Activated CD4-positive, alpha-beta T cell treated with anti-CD3 and anti-CD28 coated beads for 24 hours (primary cell): ENCODE data around the gene CHD6.

ENCODE experiments used
- DNase-seq, 2 donors: peaks; one replicate each; pipeline ENCODE4 v3.0.0-alpha.2; 2020; ENCODE audit warnings: low read depth in 2 of 2

CHD6 gene

DNA sequence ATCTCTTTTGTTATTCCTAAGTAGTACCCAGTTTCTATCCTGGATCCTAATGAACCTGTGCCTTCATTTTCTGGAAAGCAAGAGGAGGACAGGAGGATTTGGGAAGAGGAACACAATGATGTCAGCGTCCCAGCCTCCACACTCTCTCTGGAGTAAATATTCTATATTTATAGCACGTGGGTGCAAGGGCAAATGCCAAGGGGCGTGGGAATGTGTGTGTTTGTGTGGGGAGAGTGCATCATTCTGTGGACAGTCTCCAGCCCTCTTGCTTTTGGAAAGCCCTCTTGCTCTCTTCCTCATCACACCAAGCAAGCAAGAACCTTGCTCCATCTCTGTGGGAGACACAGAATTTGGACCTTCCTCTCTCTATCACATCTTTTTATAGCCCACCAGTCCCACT, 148.3 kb downstream of the CHD6 start:
- DNase-seq: no peak

DNA sequence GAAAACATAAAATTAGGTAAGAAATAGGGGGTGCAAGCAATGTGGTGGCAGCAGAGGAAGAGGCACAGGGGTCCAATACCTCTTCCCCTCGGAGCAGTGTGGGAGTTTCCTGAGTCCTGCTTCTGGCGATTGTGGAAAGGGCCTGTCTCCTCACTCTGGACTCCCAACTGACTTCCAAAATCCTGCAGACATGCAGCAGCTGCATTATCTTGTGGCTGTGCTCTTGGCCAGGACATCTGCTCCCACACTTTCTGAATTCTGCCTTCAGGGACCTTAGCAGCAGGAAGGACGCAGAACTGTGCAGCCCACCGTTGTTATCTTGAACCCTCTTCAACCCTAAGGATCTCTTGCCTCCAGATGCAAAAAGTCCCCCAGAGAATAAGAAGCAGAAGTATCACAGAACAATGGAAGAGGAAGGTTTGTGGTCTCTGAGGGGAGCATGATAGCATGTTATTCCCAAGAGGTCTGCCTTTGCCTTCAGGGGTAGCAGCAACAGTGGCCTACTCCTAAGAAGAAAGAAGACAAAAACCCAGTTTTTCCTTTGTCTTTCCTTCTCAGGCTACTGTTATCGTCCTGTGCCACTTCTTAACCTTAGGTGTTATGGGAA, 149.1 kb downstream of the CHD6 start:
- DNase-seq: no peak

DNA sequence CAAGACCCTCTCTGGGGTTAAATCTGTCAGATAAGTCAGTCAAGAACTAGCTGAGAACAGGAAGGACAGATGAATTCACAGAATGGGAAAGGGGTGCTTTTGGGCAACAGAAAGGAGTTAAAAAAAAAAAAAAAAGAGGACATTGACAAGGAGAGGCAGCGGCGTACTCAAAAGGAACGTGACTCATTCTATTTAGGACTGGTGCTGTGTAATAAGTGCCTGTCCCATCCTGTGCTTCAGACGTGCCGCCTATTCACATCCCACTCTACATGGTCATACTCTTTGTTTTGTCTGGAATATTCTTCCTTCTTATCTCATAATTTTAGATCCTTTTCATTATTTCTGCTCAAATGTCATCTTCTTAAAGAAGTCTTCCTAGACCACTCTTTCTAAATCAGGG, 150.5 kb downstream of the CHD6 start:
- no peak for DNase-seq

DNA sequence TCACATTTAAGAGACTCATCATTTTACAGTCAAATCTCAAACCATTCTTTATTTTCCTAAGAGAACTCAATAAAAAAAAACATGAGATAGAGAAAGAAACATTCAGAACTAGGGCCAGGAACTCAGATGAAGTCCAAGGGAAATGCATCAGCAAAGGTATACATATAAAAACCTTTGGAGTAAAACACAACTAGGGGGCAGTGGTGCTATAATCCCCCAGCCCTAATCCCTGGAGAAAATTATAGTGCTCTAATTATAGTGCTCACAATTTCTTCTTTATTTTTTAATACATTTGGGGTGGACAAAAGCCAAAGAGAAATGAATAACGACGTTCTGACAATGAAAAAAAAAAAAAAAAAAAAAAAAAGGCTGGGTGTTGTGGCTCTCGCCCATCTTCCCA, 151.0 kb downstream of the CHD6 start:
- DNase-seq: no peak

DNA sequence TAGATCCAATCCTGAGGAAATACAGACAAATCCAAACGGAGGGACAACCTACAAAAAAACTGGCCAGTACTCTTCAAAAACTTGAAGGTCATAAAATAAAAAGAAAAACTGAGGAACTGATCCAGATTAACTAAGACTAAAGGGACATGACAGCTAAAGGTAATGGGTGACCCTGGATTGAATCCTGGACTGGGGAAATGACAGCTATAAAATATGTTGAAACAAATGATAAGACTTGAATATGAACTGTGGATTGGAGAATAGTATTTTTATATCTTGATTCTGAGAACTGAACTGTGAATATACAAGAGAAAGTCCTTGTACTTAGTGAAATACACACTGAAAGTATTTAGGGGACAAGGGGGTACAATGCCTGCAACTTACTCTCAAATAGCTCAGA, 154.6 kb downstream of the CHD6 start:
- DNase-seq: no peak

DNA sequence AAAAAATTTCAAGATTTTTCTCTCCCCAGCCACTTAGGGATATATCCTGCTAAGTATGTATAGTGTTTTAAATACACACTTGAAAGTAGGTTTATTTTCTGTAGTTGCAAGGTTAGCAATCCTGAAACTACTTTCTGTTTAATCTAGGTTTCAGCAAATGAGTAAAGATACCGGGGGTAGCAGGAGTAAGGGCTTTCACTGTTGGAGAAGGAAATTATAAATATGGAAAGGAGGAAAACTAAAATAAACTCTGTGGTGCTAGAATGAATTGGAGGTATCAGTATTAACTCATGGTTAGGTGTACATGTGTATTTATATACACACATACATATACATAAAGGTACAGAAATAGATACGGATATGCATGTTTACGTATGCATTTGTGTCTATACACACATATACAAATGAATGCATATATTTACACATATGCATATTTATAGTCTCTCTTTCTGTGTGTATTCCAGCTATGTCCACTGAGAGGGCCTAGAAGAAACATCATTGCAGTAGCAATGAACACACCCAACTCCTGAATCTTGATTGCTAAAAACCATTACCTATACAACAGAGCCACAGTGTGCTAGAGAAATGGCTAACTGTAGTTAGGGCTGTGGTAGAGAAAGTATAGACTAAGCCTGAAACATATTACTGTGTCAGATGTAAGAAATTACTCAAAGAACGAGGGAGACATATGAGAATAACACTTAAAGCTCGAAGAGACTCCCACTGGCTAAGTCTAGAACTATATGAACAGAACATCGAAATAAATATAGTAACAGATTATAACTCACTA, 155.6 kb downstream of the CHD6 start:
- no peak for DNase-seq

DNA sequence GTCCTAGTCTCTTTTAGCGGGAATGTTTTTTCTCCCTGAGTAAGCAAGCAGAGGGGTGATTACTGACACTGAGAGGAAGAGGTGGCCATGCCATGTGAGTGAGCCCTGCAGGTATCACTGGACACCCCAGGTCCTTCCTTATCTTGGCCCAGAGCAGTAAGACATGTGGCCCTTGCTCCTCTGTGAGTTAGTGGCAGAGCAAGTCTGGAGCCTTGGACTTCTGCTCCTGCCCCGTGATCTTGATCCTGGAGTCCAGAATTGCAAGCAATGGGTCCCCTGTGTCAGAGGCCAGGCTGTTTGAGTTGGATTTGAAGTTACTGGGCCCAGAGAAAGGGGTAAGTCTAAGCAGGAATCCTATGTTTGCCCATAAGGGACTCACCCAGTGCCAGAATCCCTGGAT, 159.4 kb downstream of the CHD6 start:
- no peak for DNase-seq

DNA sequence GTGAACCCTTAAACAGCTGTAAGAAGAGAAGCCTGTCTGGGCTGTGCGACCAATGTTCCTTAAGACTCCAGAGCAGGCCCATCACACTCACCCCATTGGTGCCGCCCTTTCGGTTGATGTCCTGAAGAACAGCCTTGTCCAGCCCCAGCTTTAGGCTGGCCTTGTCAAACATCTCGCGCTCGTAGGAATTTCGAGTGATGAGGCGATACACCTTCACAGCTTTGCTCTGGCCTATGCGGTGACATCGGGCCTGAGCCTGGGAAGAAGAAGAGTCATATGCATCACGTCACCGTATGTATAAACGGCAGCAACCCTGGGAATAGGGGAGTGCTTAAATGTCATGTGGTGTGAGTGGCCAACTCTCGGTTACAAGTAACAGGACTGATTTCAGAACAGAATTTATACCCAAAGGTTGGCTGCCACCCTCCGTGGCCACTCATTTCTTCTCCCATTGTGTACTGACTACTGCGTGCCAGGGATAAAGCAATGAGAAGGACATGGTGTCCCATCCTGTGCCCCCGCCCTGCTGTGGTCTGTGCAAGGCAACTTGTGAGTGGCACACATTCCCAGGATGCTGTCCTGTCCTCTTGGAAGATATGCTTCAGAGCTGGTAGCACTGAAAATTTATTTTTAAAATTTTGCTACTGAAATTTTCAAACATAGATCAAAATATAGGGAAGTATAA, 160.9 kb downstream of the CHD6 start:
- no peak for DNase-seq

DNA sequence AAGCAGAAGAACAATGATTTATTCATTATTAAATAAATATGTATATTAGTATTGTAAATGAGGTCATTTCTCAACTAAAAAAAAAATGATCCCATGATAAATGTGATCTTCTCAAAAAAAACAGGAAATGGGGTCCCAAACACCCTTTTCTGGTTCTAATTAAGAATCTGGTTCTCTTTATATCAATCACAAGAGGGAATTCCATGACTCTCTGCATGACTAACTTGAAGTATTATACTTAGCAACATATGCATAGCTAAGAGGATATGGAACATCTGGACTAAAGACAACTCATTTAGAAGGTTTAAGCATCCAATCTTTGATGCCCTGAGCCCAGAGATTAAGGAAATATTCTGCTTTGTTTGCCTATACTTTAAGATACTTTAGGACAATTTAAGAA, 161.8 kb downstream of the CHD6 start:
- DNase-seq: no peak

DNA sequence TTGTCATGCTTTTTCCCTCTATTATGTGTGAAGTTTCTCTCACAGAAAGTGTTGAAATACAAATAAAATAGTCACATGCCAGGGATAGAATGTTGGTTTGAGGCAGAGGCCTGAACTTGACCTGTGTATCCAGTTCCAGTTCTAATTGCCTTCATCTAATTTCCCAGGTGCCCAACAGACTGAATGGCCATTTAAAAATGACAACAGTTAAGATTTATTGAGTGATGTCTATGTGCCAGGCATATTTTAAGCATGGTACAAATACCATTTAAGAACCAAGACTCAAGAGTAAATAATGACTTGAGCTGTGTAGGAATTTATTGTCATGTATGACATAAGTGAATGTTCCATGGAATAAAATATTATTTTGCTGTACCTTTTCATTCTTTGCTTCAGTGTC, 163.9 kb downstream of the CHD6 start:
- no peak for DNase-seq

DNA sequence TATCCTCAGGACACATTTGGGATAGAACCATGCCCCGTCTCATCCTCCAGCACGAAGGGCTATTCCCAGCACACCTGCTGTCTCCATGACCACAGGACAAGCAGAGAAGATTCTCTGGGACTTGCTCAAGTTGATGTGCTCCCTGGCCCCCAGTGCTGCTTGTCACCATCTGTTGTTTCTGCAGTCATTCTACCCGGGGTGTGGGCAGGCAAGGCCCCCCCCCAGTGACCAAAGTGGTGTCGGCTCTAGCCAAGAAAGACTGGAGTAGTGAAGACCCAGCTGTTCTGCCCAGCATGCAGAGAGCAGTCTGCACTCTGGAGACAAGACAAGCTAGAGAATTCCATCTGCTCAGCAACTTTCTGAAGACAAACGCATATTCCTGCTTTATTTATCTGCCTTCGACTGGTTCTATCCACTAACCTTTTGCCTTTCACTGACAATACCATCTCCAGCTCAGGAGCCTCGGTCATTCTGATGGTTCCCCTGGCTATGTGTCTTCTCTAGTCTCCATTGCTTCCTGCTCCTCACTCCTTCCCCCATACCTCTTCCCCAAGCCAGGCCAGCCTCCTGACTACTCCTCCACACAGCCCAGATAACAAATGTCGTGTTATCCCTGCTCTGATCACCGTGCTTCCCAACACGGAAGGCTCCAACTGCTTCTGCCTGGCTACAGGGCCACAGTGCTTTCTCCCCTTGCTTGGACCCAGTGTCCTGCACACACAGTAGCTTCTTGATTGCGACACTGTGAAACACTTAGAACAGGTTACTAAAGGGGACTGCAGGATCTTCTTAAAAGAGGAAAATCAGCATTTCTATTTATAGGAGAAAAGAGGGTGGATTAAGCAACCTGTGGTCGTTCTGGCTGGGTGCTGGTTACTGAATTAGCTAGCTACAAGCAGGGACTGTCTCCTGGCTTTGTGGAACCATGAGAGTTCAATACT, 164.9 kb downstream of the CHD6 start:
- no peak for DNase-seq

DNA sequence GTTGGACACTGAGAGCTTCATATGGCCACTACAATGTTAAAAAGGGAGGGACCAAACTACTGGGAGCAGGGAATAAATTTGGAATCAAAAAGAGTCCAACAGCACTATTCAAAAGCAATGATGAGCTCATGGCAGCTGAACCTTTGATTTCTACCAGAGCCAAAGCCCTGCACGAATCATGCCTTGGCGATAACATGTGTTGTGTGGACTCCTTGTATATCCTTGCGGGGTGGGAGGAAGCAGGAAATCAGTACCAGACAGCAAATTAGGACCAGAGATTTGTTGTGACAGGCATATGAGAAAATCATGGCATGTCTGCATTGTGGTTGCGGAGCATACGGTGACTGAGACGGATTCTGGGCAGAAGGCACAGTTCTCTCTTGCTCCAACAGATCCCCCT, 166.0 kb downstream of the CHD6 start:
- DNase-seq: no peak

DNA sequence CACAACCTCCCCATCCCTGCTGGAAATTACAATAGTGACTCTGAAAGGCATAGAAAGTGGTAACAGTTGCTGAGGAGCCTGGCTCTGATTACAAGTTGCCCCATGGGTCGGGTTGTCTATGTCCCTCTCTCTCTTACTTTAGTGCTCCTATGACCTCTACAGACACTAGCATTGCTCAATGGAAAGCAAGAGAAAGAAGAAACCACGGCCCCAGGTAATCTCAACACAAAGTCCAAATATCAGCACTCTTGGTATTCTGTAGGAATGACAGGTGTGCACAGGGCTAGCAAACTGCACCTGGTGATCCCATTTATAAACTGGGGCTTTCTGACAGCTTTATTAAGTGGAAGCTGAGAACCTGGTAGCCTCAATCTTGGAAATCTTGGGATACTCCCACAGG, 171.2 kb downstream of the CHD6 start:
- DNase-seq: no peak

DNA sequence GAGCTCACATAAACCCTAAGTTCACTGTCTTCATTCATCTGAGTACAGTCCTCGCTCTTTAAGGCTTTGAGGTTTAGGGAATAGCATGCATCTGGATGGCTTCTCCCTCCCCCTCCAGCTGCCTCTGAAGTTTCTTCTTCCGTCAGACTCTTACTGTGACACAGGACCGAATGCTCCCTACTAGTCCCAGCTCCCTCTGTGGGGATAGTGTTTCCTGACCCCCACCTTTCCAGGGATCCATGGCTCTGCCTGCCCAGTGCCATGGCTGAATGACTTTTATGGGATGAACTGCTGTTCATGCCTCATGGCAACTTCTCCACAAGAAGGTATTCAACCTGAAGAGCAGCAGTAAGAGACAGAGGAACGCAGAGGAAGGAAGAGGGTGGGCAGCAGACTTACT, 171.7 kb downstream of the CHD6 start:
- DNase-seq: no peak

DNA sequence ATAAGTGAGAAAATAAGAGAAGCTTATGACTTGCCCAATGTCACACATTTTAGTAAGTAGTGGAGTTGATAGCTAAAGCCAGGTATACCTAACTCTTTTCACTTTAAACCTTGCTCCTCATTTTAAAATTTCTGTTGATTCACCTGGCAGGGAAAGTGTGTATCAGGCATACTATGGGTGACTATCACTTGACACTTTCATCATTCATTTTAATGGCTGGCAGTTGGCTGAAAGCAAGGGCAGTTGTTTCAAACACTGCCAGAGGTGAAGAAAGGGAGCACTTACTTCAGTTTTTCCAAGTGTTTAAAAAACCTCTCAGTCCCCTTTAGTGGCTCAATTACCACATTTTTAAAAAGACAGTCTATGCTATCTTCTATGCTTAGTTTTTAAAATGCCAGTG, 173.4 kb downstream of the CHD6 start:
- DNase-seq: no peak

DNA sequence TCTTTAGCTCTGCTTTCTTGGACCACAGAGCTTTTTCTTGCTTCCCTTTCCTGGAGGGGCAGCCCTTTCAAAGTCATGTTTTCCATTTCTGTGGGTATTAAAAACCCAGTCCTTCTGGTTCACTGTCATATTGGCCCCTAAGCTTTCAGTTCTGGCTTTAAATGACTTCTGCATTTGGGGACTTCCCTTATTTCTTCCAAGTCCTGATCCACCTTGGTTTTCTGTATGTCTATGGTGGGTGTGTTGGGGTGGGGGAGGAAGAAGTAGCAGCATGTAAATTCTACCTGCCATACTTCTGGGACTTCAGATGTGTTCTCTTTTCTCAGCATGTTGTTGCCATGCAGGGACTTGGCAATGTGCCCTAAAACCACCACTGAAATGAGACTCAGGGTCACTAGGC, 174.5 kb downstream of the CHD6 start:
- no peak for DNase-seq

DNA sequence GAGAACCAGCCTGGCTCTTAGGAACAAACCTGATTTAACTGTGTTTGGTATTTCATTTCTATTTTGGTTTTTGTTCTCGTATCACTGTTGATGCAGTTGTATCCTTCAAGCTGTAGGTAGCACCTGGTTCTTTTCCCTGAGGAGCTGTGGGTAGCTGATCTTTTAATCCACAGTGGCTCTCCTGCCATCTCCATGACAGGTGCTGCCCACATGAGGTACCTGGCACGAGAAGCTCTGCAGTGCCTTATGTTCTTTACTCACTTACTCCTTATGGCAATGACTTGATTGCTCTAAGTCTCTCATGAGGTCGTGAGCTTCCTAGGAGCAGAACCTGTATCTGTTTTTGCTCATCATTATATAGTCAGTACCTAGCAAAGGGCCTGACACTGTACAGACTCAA, 177.3 kb downstream of the CHD6 start:
- DNase-seq: no peak

DNA sequence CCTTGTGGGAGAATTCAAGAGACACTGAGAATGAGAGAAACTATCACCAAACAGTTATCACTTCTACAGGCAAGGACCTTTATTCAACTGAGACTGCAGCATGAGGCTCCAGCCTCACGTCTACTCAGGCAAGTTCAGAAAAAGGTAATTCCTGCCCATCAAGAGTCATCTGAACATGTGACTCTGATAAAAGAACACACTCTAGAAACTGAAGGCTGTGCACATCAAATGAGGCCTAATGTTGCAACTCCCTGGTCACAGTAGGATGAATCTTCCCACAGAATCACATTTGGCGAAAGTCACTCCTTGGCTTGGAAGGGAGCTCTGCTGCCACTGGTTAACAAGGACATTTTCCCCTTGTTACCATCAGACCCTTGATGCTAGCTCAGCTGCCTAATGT, 180.3 kb downstream of the CHD6 start:
- DNase-seq: no peak

DNA sequence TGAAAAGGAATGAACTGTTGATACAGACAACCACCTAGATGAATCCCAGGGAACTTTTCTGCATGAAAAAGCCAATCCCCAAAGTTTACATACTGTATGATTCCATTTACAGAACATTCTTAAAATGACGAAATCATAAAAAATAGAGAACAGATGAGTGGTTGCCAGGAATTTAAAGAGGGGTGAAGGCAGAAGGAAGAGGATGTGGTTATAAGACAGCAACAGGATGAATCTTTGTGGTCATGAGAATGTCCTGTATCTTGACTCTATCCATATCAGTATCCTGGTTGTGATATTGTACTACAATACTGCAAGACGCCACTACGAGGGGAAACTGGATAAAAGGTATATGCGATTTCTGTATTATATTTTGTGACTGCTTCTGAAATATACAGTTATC, 181.5 kb downstream of the CHD6 start:
- no peak for DNase-seq

DNA sequence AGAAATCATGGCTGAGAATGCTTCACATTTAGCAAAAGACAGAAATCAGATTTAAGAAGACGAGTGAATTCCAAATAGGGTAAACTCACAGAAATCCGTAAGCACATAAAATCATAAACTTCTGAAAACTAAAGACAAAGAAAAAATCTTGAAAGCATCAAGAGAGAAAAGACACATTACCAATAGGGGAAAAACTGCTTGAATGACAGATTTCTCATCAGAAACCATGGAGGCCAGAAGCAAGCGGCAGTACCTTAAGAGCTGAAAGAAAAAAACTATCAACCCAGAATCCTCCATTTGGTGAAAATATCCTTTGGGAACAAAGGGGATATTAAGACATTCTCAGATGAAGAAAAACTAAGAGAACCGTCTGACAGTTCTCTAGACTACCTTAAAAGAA, 185.0 kb downstream of the CHD6 start:
- DNase-seq: no peak

DNA sequence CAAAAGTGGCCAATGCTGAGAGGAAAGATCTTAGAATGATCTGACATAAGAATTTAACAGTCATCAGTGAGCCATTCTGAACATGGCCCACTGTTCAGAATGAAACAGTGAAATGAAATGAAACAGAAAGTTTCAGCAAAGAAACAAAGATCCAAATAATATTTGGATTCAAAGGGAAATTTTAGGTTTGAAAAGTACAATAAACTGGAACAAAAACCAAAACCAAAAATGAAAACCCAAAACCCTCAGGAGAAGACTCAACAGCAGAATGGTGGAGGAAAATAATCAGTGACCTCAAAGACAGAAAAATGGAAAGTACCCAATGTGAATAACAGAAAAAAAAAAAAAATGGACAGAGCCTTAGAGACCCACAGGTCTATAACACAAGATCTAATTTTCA, 185.4 kb downstream of the CHD6 start:
- DNase-seq: no peak

DNA sequence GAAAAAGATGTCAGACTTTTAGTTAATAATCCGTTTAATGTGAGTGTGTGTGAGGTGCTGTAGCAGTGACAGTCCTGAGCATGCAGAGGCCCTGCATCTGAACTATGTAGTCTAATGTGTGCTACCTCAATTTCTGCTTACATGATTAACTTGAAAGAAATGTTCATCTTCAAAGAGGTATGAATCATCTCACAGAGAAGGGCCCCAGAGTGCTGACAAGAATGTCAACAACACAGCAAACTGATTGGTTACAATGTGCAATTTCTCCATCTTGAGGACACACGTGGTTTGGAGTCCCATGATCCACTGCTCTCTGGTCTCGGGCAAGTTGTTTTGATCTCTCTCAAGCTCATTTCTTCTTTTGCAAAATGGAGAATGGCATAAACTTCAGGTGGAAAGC, 189.9 kb downstream of the CHD6 start:
- peak in 1 of 2 donors; percentile 5 for DNase-seq
